GM23248 (cell line): ENCODE measurements around the gene NCAM2.

ENCODE experiments used
- EZH2 ChIP-seq: fragments of 200-600 bp; sonication (generic); IDR thresholded peaks from 2 replicates; pipeline ENCODE4 v1.6.1; 2018; ENCODE audit warnings: antibody characterized with exemption, mild to moderate bottlenecking; ENCODE audit not compliant: insufficient read depth, poor library complexity, severe bottlenecking
- EZH2phosphoT487 ChIP-seq: fragments of 200-600 bp; sonication (generic); IDR thresholded peaks from 2 replicates; pipeline ENCODE4 v1.6.1; 2018; ENCODE audit warnings: antibody characterized with exemption, moderate library complexity, mild to moderate bottlenecking, low read depth; ENCODE audit not compliant: insufficient read depth

DNA sequence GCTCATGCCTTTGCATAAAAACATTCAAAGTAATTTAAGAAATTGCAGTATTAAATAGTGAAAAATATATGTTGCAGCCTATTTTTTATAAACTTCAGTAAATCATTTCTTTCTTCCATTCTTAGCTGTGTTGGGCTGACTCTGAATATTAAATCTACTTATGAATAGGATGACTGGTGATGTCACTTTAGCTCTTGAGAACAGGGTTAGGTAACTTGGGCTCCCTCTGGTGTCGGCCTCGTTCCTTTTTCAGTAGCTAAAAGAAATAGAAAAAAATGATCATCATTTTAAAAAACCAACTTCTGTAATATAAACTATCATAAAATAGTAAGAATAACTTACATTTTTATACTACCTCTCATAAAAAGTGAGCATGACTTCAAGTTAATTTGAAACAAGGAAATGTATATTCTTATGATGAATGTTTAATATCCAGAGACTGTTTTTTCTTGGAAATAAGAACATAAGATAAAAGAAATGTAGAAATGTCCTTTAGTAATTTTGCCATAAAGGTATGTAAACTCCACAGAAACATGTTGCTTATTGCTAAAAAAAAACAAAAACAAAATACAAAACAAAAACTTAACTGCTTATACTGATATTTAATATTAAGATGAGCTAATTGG lies 26.8 kb upstream of the NCAM2 start:
- TF ChIP-seq EZH2: no peak
- no peak for TF ChIP-seq EZH2phosphoT487
